GM12878 (cell line): ENCODE data around the gene CCDC88C. TPM values are rescaled to one million over a fixed set of nuclear protein-coding genes. Genes with fewer than 3 reads are reported as not detected.

Experiments
- ATAC-seq: fragments of 200-7000 bp; cut with Tn5 transposase; 3 replicates; pipeline ENCODE4 v1.9.1; 2020; ENCODE audit warnings: mild to moderate bottlenecking, moderate library complexity
- BruUV-seq: library from RNA; stranded (reverse); fragments of 400-500 nt; replicated peaks from 2 replicates; lab custom pipeline; 2021; lab: Mats Ljungman, UMichigan
- CTCF ChIA-PET: fragments of 300-600 bp; sonication (Branson Sonifier 250); formaldehyde crosslinking; extraction: SDS; loops from one replicate; lab custom pipeline; 2021; ENCODE audit warnings: inconsistent platforms; lab: Yijun Ruan, JAX
- POLR2A ChIA-PET: fragments of 350-600 bp; formaldehyde crosslinking; extraction: SDS; loops from one replicate; lab custom pipeline; 2021; ENCODE audit warnings: inconsistent platforms; lab: Charles Lee
- RAD21 ChIA-PET: fragments of 300-600 bp; sonication (Branson Sonifier 250); formaldehyde crosslinking; loops from one replicate; lab custom pipeline; 2023; ENCODE audit warnings: antibody characterized with exemption; ENCODE audit not compliant: unreplicated experiment; lab: Charles Lee
- SMC1A ChIA-PET: fragments of 300-600 bp; sonication (Branson Sonifier 250); formaldehyde crosslinking; loops from one replicate; lab custom pipeline; 2023; ENCODE audit not compliant: unreplicated experiment, uncharacterized antibody; lab: Charles Lee
- DNase-seq: peaks from one replicate; pipeline ENCODE4 v3.0.0-alpha.2; 2011; ENCODE audit warnings: low read depth, low spot score
- FAIRE-seq: peaks from 3 replicates; lab custom pipeline; 2011; peaks lifted over from hg19 to GRCh38; lab: Jason Lieb, UNC
- H2AFZ ChIP-seq: 2 replicates; pipeline ENCODE4 v1.6.0; 2011; ENCODE audit warnings: low read depth, low read length, control low read depth; ENCODE audit not compliant: control insufficient read depth
- H3K27ac ChIP-seq: 2 replicates; pipeline ENCODE4 v1.5.1; 2011; ENCODE audit warnings: control low read depth; ENCODE audit not compliant: control insufficient read depth, insufficient read depth
- H3K27me3 ChIP-seq, 2 experiments: replicated peaks in 1 of 2; 2 replicates each; pipeline versions ENCODE4 v1.6.0 to v1.6.1; 2011; ENCODE audit warnings: low read length in 1 of 2; ENCODE audit not compliant: control insufficient read depth in 2 of 2, insufficient read depth in 2 of 2
- H3K36me3 ChIP-seq, 2 experiments: 2 replicates each; pipeline ENCODE4 v1.5.1; 2011; ENCODE audit warnings: low read length in 1 of 2; ENCODE audit not compliant: control insufficient read depth in 2 of 2, insufficient read depth in 2 of 2
- H3K4me1 ChIP-seq: 2 replicates; pipeline ENCODE4 v1.6.1; 2011; ENCODE audit warnings: mild to moderate bottlenecking, low read length, moderate library complexity, mixed read lengths; ENCODE audit not compliant: control insufficient read depth, insufficient read depth
- H3K4me2 ChIP-seq: 2 replicates; pipeline ENCODE4 v1.6.0; 2011; ENCODE audit warnings: control low read depth; ENCODE audit not compliant: control insufficient read depth, insufficient read depth
- H3K4me3 ChIP-seq: fragments of 200-600 bp; sonication (generic); 2 replicates; pipeline ENCODE4 v1.5.1; 2016
- H3K79me2 ChIP-seq: 2 replicates; pipeline ENCODE4 v1.6.0; 2011; ENCODE audit warnings: low read length; ENCODE audit not compliant: control insufficient read depth, insufficient read depth
- H3K9ac ChIP-seq: 2 replicates; pipeline ENCODE4 v1.8.0; 2011; ENCODE audit warnings: low read length, control low read depth, mixed read lengths; ENCODE audit not compliant: control insufficient read depth, insufficient read depth
- H3K9me3 ChIP-seq: replicated peaks from 3 replicates; pipeline ENCODE4 v1.5.1; 2011; ENCODE audit warnings: mild to moderate bottlenecking, low read length; ENCODE audit not compliant: control insufficient read depth, insufficient read depth
- H4K20me1 ChIP-seq: 2 replicates; pipeline ENCODE4 v1.6.0; 2011; ENCODE audit not compliant: control insufficient read depth, insufficient read depth
- CBX3 ChIP-seq: fragments of 200-600 bp; sonication (generic); IDR thresholded peaks from 2 replicates; pipeline ENCODE4 v1.6.1; 2016; ENCODE audit warnings: low read depth, borderline replicate concordance
- CHD2 ChIP-seq: IDR thresholded peaks from 2 replicates; pipeline ENCODE4 v1.6.1; 2011; ENCODE audit warnings: low read depth, low read length, improper control_type of control experiment, borderline replicate concordance
- GATAD2B ChIP-seq: fragments of 450-650 bp; conservative IDR thresholded peaks from 2 replicates; pipeline ENCODE4 v1.6.1; 2017; ENCODE audit warnings: low read depth, mild to moderate bottlenecking, moderate library complexity
- MTA2 ChIP-seq: fragments of 450-650 bp; IDR thresholded peaks from 2 replicates; pipeline ENCODE4 v1.6.1; 2016; ENCODE audit warnings: low read depth, mild to moderate bottlenecking, moderate library complexity
- RAD21 ChIP-seq: IDR thresholded peaks from 2 replicates; pipeline ENCODE4 v1.6.1; 2011; ENCODE audit warnings: mild to moderate bottlenecking, low read depth, low read length, moderate library complexity; ENCODE audit not compliant: insufficient read depth
- RCOR1 ChIP-seq: conservative IDR thresholded peaks from 2 replicates; pipeline ENCODE4 v1.6.1; 2012; ENCODE audit warnings: low read depth, low read length, improper control_type of control experiment
- WGBS: methylation state at CpG from one replicate; pipeline ENCODE4 v1.1.6; 2016; ENCODE audit warnings: low lambda C conversion rate; ENCODE audit not compliant: insufficient replicate concordance, insufficient coverage; ENCODE audit errors: missing lambda C conversion rate; 5-methylcytosine and 5-hydroxymethylcytosine counted together
- in situ Hi-C: fragments of 300-500 bp; cut with MboI; formaldehyde crosslinking; loops from 9 replicates; pipeline ENCODE4 v1.14.3; 2018; ENCODE audit warnings: mixed read lengths
- intact Hi-C: fragments of 100-400 bp; cut with micrococcal nuclease; formaldehyde crosslinking; loops from one replicate; pipeline ENCODE4 v1.14.2; 2022; ENCODE audit not compliant: unreplicated experiment
- polyA plus RNA-seq, 11 experiments: library from polyadenylated mRNA; depleted of rRNA in 4 of 11; unstranded in 6 of 11; stranded (reverse) in 5 of 11; fragments of >200 nt; fragmentation: Nextera tagmentation in 4 of 11; fragmentation: Illumina TruSeq in 1 of 11; extraction: Ambion mirVana in 4 of 11; extraction: Trizol in 1 of 11; gene quantifications; 1 replicate in 1 of 11; 2 replicates in 10 of 11; pipeline versions ENCODE4 v1.2.1 to v1.2.3, GENCODE V29; 2011 to 2016; ENCODE audit warnings: inconsistent platforms in 2 of 11, missing spikeins in 2 of 11, low read depth in 1 of 11
- total RNA-seq, 4 experiments: library from RNA; depleted of rRNA in 3 of 4; stranded (reverse); fragments of >200 nt in 3 of 4; fragmentation: Illumina TruSeq in 1 of 4; extraction: Trizol in 1 of 4; gene quantifications; 2 replicates each; pipeline versions ENCODE4 v1.2.1 to v1.2.3, GENCODE V29; 2013 to 2021
- TF ChIP-seq, protein P1 (sequence below): fragments of 450-650 bp; IDR thresholded peaks from 2 replicates; pipeline ENCODE4 v1.6.1; 2018; ENCODE audit warnings: borderline replicate concordance, mild to moderate bottlenecking; ENCODE audit not compliant: partially characterized antibody

Gene CCDC88C
- total and polyA plus RNA-seq, 10 of the 15 experiments (the other 5 are each of a cell fraction or from before 2014, with no cell fraction given) = 4.0 to 79.6 (median 36.6) TPM

DNA sequence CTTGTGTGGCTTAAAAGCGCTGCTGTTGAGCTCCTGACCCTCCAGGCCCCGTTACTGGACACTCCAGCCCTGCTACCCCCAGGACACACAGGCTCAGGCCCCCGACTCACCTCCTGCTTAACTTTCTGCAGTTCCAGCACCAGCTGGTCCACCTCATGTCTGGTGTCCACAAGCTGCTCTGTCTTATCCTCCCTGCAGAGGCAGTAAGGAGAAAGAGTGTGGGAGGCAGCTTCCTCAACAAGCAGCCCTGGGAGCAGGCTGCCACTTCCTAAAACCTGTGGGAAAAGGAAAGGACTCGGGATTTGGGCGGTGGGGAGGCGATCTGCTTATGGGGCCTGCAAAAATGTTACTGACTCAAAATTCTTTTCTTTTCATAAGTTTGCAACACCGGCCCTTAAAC lies 79.2 kb downstream of the CCDC88C start:
- intact Hi-C loops = no loop called here
- TF ChIP-seq CBX3 (no peak), MTA2 (no peak), GATAD2B (no peak), CHD2 (no peak), RAD21 (no peak), RCOR1 (no peak)
- TF ChIP-seq, protein P1, sequence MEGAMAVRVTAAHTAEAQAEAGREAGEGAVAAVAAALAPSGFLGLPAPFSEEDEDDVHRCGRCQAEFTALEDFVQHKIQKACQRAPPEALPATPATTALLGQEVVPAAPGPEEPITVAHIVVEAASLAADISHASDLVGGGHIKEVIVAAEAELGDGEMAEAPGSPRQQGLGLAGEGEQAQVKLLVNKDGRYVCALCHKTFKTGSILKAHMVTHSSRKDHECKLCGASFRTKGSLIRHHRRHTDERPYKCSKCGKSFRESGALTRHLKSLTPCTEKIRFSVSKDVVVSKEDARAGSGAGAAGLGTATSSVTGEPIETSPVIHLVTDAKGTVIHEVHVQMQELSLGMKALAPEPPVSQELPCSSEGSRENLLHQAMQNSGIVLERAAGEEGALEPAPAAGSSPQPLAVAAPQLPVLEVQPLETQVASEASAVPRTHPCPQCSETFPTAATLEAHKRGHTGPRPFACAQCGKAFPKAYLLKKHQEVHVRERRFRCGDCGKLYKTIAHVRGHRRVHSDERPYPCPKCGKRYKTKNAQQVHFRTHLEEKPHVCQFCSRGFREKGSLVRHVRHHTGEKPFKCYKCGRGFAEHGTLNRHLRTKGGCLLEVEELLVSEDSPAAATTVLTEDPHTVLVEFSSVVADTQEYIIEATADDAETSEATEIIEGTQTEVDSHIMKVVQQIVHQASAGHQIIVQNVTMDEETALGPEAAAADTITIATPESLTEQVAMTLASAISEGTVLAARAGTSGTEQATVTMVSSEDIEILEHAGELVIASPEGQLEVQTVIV = no peak
- TF ChIP-seq, all 136 proteins: peak for 0
- Histone ChIP-seq H2AFZ (no peak overlapping the region), H3K27me3 (no peaks in the 10 kb centered on the region), H3K4me2 (no peak overlapping the region), H3K36me3 (peaks cover 48 to 66% of the 10 kb centered on the region in 2 experiments), H3K9me3 (no peaks in the 10 kb centered on the region), H3K9ac (no peak overlapping the region), H4K20me1 (no peaks in the 10 kb centered on the region), H3K4me3 (no peak overlapping the region), H3K79me2 (peaks cover 3% of the 10 kb centered on the region), H3K27ac (no peak overlapping the region), H3K4me1 (peaks cover 16% of the 10 kb centered on the region)
- CTCF ChIA-PET = interaction anchor here (0.8 kb wide), 1 partner anchor 15 kb away, joined by 4 read pairs; no protein-coding TSS in a partner anchor
- no peak for ATAC-seq
- DNase-seq = no peak
- SMC1A ChIA-PET = interaction anchor here (0.9 kb wide), 1 partner anchor 60 kb away, joined by 3 read pairs; no protein-coding TSS in a partner anchor
- BruUV-seq = no TSS peak
- no peak for FAIRE-seq
- 95% methylated on average over 6 of the region's 7 CpGs for WGBS
- in situ Hi-C loops = no loop called here
- RAD21 ChIA-PET = interaction anchor here (1.0 kb wide), 1 partner anchor 77 kb away, joined by 3 read pairs; no protein-coding TSS in a partner anchor
- POLR2A ChIA-PET = interaction anchor here (0.9 kb wide), 1 partner anchor 12 kb away, joined by 4 read pairs; no protein-coding TSS in a partner anchor
